IMR-90 (cell line): Measurements from ENCODE around the gene MRPL38. TPM values are rescaled to one million over a fixed set of nuclear protein-coding genes. Genes with fewer than 3 reads are reported as not detected.
A peak's percentile ranks its signal among the peaks of the same experiment; 100 is the strongest.

Source experiments
- ATAC-seq: fragments of 200-7000 bp; cut with Tn5 transposase; 2 replicates; pipeline ENCODE4 v1.9.1; 2020; ENCODE audit warnings: low read depth, mild to moderate bottlenecking, moderate library complexity
- BruUV-seq: library from RNA; stranded (reverse); fragments of 400-500 nt; replicated peaks from 2 replicates; lab custom pipeline; 2021; lab: Mats Ljungman, UMichigan
- CTCF ChIA-PET: fragments of 300-600 bp; formaldehyde crosslinking; extraction: SDS; loops from one replicate; lab custom pipeline; 2021; ENCODE audit warnings: antibody characterized with exemption; lab: Yijun Ruan, JAX
- POLR2A ChIA-PET: fragments of 300-600 bp; sonication (Branson Sonifier 250); formaldehyde crosslinking; loops from one replicate; lab custom pipeline; 2022; ENCODE audit warnings: antibody characterized with exemption; ENCODE audit not compliant: unreplicated experiment; lab: Charles Lee
- DNase-seq: peaks from one replicate; pipeline ENCODE4 v3.0.0; 2013
- H2AFZ ChIP-seq: replicated peaks from 2 replicates; pipeline ENCODE3; 2013; ENCODE audit warnings: low read length, mild to moderate bottlenecking; ENCODE audit not compliant: poor library complexity
- H2AK5ac ChIP-seq: 2 replicates; pipeline ENCODE4 v1.6.1; 2013; ENCODE audit warnings: low read depth, low read length, inconsistent platforms
- H2AK9ac ChIP-seq: replicated peaks from 2 replicates; pipeline ENCODE3; 2013; ENCODE audit warnings: mild to moderate bottlenecking, low read depth, low read length, moderate library complexity; ENCODE audit not compliant: poor library complexity
- H2BK120ac ChIP-seq: 2 replicates; pipeline ENCODE4 v1.6.1; 2013; ENCODE audit warnings: low read depth, low read length, inconsistent platforms
- H2BK15ac ChIP-seq: 3 replicates; pipeline ENCODE4 v1.6.1; 2013; ENCODE audit warnings: low read depth, low read length, inconsistent platforms
- H2BK20ac ChIP-seq: 2 replicates; pipeline ENCODE4 v1.6.1; 2013; ENCODE audit warnings: low read depth, mild to moderate bottlenecking, inconsistent platforms, low read length, moderate library complexity
- H2BK5ac ChIP-seq: 2 replicates; pipeline ENCODE4 v1.6.1; 2013; ENCODE audit warnings: mild to moderate bottlenecking, low read depth, low read length, inconsistent platforms; ENCODE audit not compliant: poor library complexity, severe bottlenecking
- H3K14ac ChIP-seq: replicated peaks from 2 replicates; pipeline ENCODE4 v1.6.1; 2013; ENCODE audit warnings: low read depth, low read length, inconsistent platforms
- H3K18ac ChIP-seq: 2 replicates; pipeline ENCODE4 v1.6.1; 2013; ENCODE audit warnings: low read depth, low read length, control low read depth
- H3K23ac ChIP-seq: 2 replicates; pipeline ENCODE4 v1.6.1; 2013; ENCODE audit warnings: low read depth, low read length, inconsistent platforms
- H3K27ac ChIP-seq: 2 replicates; pipeline ENCODE4 v1.5.1; 2013; ENCODE audit warnings: mild to moderate bottlenecking, control low read depth, low read length; ENCODE audit not compliant: insufficient read depth
- H3K27me3 ChIP-seq: 2 replicates; pipeline ENCODE4 v1.6.1; 2013; ENCODE audit warnings: low read length; ENCODE audit not compliant: control insufficient read depth, insufficient read depth
- H3K36me3 ChIP-seq: 2 replicates; pipeline ENCODE4 v1.6.1; 2013; ENCODE audit warnings: low read length, mixed read lengths; ENCODE audit not compliant: control insufficient read depth, insufficient read depth
- H3K4ac ChIP-seq: 2 replicates; pipeline ENCODE4 v1.6.1; 2013; ENCODE audit warnings: low read depth, low read length, inconsistent platforms
- H3K4me1 ChIP-seq: 2 replicates; pipeline ENCODE4 v1.6.1; 2013; ENCODE audit warnings: low read length, mixed read lengths; ENCODE audit not compliant: control insufficient read depth, insufficient read depth
- H3K4me2 ChIP-seq: 2 replicates; pipeline ENCODE4 v1.6.1; 2013; ENCODE audit warnings: low read depth, mild to moderate bottlenecking, control low read depth, low read length, moderate library complexity
- H3K4me3 ChIP-seq: 2 replicates; pipeline ENCODE4 v1.5.1; 2013; ENCODE audit warnings: low read depth, mild to moderate bottlenecking, control low read depth, low read length, moderate library complexity; ENCODE audit not compliant: insufficient read depth
- H3K56ac ChIP-seq: 2 replicates; pipeline ENCODE4 v1.6.1; 2013; ENCODE audit warnings: low read length, inconsistent platforms; ENCODE audit not compliant: insufficient read depth; ENCODE audit errors: extremely low read depth
- H3K79me1 ChIP-seq, 2 experiments: 2 replicates each; pipeline ENCODE4 v1.6.1; 2013; ENCODE audit warnings: low read length in 2 of 2, inconsistent platforms in 1 of 2, low read depth in 1 of 2
- H3K9ac ChIP-seq: 2 replicates; pipeline ENCODE4 v1.6.1; 2013; ENCODE audit warnings: low read depth, low read length, control low read depth
- H3K9me1 ChIP-seq: 2 replicates; pipeline ENCODE4 v1.6.1; 2013; ENCODE audit warnings: low read length, inconsistent platforms; ENCODE audit not compliant: insufficient read depth
- H3K9me3 ChIP-seq: 2 replicates; pipeline ENCODE4 v1.6.1; 2013; ENCODE audit warnings: low read length; ENCODE audit not compliant: control insufficient read depth, insufficient read depth
- H4K20me1 ChIP-seq: 2 replicates; pipeline ENCODE4 v1.6.1; 2013; ENCODE audit warnings: low read length, inconsistent platforms; ENCODE audit not compliant: insufficient read depth
- H4K5ac ChIP-seq: 2 replicates; pipeline ENCODE4 v1.6.1; 2013; ENCODE audit warnings: mild to moderate bottlenecking, low read depth, low read length, control low read depth
- H4K8ac ChIP-seq, 2 experiments: 2 replicates each; pipeline ENCODE4 v1.6.1; 2013; ENCODE audit warnings: low read depth in 2 of 2, low read length in 2 of 2, control low read depth in 1 of 2, inconsistent platforms in 1 of 2
- H4K91ac ChIP-seq: 2 replicates; pipeline ENCODE4 v1.6.1; 2013; ENCODE audit warnings: low read depth, low read length, inconsistent platforms; ENCODE audit not compliant: insufficient read depth
- MXI1 ChIP-seq: IDR thresholded peaks from 2 replicates; pipeline ENCODE4 v1.6.1; 2012; ENCODE audit warnings: low read depth, mild to moderate bottlenecking, low read length, moderate library complexity, borderline replicate concordance
- whole genome bisulfite sequencing, 2 experiments: methylation state at CpG; one replicate each; pipeline versions ENCODE4 v1.1.5 to v1.1.7; 2013; ENCODE audit warnings: missing lambda C conversion rate in 2 of 2; ENCODE audit not compliant: insufficient read length in 1 of 2; ENCODE audit errors: extremely low coverage in 2 of 2; 5-methylcytosine and 5-hydroxymethylcytosine counted together
- dilution Hi-C: fragments of 300-500 bp; cut with HindIII; formaldehyde crosslinking; loops from one replicate; pipeline ENCODE4 v1.14.3; 2018; ENCODE audit warnings: low sequenced_read_pairs; ENCODE audit not compliant: unreplicated experiment
- in situ Hi-C: fragments of 300-500 bp; cut with MboI; formaldehyde crosslinking; loops from 3 replicates; pipeline ENCODE4 v1.14.3; 2019; ENCODE audit warnings: low sequenced_read_pairs, inconsistent platforms, mixed read lengths
- intact Hi-C: fragments of 100-400 bp; cut with micrococcal nuclease; formaldehyde crosslinking; loops from 2 replicates; pipeline ENCODE4 v1.10.0; 2022
- polyA plus RNA-seq, 3 experiments: library from polyadenylated mRNA; depleted of rRNA; stranded (reverse); fragments of >200 nt; gene quantifications; 2 replicates each; pipeline ENCODE4 v1.2.3, GENCODE V29; 2012; ENCODE audit warnings: low replicate concordance in 1 of 3
- total RNA-seq: library from RNA; depleted of rRNA; stranded (reverse); fragments of >200 nt; gene quantifications from 2 replicates; pipeline ENCODE4 v1.2.3, GENCODE V29; 2012
- TF ChIP-seq, protein P1 (sequence below): fragments of 150-350 bp; IDR thresholded peaks from 2 replicates; pipeline ENCODE4 v1.6.1; 2016; ENCODE audit warnings: low read depth, mild to moderate bottlenecking, low read length, moderate library complexity, borderline replicate concordance

MRPL38 gene
- total and polyA plus RNA-seq, 2 of the 4 experiments (the other 2 are of a cell fraction) = 13.3 to 42.5 TPM

- Histone ChIP-seq H3K27me3 (no peaks in the 10 kb centered on the region), H2AK9ac (peak overlapping the region; percentile 26), H2BK20ac (no peak overlapping the region), H3K18ac (no peak overlapping the region), H2BK15ac (no peak overlapping the region), H2BK120ac (no peak overlapping the region), H3K9me1 (no peaks in the 10 kb centered on the region; the same call in 1 of the 2 replicates), H3K4me3 (no peak overlapping the region), H2AK5ac (no peak overlapping the region), H3K9me3 (no peaks in the 10 kb centered on the region), H2AFZ (no peak overlapping the region), H3K4ac (no peak overlapping the region), H3K27ac (no peak overlapping the region), H3K4me2 (no peak overlapping the region), H4K20me1 (no peaks in the 10 kb centered on the region; the same call in 1 of the 2 replicates), H3K36me3 (peaks cover 11% of the 10 kb centered on the region), H3K4me1 (no peaks in the 10 kb centered on the region), H3K56ac (no peak overlapping the region), H4K91ac (no peak overlapping the region), H2BK5ac (no peak overlapping the region), H3K14ac (no peak overlapping the region), H3K79me1 (no peaks in the 10 kb centered on the region), H3K23ac (no peak overlapping the region), H4K8ac (no peak overlapping the region), H3K9ac (no peak overlapping the region), H4K5ac (no peak overlapping the region)
- ATAC-seq = no peak
- no peak for TF ChIP-seq MXI1
- TF ChIP-seq, protein P1, sequence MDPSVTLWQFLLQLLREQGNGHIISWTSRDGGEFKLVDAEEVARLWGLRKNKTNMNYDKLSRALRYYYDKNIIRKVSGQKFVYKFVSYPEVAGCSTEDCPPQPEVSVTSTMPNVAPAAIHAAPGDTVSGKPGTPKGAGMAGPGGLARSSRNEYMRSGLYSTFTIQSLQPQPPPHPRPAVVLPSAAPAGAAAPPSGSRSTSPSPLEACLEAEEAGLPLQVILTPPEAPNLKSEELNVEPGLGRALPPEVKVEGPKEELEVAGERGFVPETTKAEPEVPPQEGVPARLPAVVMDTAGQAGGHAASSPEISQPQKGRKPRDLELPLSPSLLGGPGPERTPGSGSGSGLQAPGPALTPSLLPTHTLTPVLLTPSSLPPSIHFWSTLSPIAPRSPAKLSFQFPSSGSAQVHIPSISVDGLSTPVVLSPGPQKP = no peak
- POLR2A ChIA-PET = no interaction called here
- BruUV-seq = no TSS peak
- CTCF ChIA-PET = no interaction called here
- in situ Hi-C loops = no loop called here
- dilution Hi-C loops = no loop called here
- 98% methylated on average over 11 of the region's 22 CpGs; no CpG with 5 or more reads in 1 of the 2 experiments for WGBS, 2 experiments
- no peak for DNase-seq
- intact Hi-C loops = no loop called here
These were observed 14.9 kb upstream of the MRPL38 start for GRCh38 chr17:75919611-75920010.
